ENCODE data around the gene PATZ1.

The PATZ1 gene

DNA sequence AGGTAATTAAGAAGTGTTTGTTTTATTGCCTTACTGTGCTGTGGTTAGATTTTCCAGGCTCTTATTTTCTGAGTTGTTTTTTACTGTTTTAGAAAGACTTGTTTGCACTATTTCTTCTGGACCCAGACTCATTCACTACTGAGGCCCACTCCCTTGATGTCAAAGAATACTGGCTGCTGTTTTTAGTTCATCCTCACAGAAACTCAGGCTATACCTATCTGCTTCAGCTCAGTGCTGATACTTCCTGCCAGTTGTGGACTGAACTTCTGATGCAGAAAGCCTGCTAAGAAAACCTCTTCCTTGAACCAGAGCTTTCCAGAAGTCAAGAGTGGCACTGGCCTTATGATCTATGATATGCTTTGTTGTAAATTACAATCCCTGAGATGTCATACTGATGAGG is 38.0 kb downstream of the PATZ1 start:
- no peak for DNase-seq (ENCODE audit: low spot score)

DNA sequence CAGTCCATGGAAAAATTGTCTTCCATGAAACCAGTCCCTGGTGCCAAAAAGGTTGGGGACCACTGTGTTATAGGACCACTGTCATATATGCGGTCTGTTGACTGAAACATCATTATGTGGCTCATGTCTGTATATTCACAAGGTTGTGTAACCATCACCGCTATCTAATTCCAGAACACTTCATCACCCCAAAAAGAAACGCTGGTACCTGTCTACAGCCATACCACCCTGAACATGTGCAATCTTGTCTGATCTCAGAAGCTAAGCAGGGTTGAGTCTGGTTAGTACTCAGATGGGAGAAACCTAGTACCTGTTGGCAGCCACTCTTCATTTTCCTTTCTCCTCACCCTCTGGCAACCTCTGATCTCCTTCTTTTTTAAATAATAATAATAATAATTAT is 41.0 kb downstream of the PATZ1 start:
- DNase-seq (ENCODE audit: low spot score) = no peak

DNA sequence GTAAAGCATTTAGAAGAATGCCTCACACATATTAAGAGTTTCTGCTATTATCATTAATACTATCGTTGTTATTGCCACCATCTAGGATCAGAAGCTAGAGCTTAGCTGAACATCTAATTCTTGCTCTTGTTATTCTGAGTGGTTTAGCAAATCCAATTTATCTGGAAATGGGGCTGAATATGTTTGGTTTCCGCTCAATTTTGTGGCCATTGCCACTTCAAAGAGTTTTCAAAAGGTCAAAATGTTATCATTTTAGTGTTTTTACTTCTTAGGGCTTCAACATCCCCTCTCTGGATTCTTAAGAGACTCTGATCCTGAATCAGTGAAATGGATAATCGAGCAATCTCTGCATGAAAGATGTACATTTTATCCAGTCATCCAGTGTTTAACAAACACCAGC is 43.6 kb downstream of the PATZ1 start:
- DNase-seq (ENCODE audit: low spot score) = no peak

DNA sequence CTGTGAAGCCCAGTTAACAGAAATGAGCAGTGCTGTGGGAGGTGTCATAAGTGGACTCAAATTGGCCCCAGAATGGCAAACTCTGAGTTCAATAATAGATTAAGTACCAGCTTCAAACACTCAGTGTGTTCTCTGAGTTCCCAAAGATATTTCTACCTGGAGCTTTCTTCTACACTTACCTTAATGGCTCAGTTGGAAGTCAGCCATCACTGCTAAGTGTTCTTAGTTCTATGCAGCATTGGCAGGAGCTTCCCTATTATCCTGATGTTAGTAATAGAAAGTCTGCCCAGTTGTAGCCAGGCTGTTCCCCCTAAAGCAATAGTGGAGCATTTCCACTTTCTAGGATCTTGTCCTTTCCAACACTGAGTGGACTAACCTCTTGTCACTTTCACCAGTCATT is 44.1 kb downstream of the PATZ1 start:
- DNase-seq (ENCODE audit: low spot score) = no peak

DNA sequence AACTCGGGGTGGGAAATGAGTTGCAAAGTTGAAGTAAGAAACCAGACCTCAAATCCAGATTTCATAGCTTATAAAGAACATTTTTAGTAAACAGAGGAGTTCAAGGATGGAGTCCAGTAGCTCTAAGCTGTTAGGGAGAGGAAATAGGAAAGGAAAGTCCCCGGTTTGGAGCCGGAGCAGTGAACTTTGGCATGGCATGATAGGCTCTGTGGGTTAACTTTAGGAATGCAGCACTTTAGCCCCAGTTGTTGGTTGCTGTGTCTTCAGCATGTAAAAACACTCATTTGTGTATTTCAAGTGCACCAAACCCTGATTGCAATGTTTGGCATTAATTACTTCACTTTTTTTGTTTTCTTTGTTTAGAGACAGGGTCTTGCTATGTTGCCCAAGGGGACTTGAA is 45.2 kb downstream of the PATZ1 start:
- no peak for DNase-seq (ENCODE audit: low spot score)

DNA sequence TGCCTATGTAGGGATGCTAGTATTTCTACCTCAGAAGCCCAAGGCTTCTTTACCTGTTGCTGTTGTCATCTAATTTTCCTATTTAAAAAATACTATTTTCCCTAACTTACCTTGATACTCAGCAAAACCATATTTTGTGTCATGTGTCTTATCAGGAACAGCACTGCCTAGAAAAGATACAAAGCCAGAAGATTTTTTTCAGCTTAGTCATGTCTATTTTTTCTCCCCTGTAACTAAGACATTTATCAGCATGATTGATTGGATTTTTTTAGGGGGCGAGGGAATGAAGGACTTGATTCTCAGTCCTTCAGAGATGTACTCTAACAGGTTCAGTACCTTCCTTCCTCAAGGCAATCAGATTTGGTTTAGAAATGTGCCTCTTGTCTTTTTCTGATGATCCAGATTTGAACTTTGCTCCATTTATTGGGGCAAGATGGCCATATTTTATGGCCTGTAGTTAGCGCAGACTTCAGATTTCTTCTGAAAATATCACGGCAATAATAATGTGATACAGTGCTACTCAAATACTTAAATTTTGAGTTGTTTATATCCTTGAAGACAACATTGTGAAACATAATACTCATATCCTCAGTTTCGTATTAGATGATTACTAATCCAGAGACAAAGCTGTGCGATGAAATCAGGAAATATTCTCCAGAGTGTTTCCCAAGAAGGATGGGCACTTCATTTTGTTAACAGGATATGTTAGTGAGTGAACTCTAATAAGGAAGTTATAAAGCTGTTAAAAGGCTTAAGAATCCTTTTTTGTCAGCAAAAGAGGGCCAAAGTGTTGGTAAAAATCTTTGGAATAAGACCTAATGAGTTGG is 50.1 kb downstream of the PATZ1 start:
- peak; percentile 41 for DNase-seq (ENCODE audit: low spot score)

DNA sequence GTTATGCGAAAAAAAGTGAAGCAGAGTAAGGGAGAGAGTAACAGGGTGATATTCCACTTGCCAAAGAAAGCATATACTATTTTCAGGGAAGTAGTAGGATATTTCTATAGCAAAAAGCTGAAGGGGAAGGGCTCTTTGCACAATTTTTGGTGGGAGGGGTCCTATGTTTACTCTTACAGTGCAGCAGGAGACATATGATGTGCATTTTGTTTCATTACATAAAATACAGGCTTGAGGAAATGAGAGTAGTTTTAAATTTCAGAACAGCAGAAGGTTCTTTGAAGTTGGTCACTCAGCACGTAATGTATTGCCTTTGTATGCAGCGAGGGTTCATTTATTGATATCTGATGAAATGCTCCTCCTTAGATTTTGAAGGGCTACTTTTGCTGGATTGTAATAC is 50.8 kb downstream of the PATZ1 start:
- DNase-seq (ENCODE audit: low spot score) = no peak

DNA sequence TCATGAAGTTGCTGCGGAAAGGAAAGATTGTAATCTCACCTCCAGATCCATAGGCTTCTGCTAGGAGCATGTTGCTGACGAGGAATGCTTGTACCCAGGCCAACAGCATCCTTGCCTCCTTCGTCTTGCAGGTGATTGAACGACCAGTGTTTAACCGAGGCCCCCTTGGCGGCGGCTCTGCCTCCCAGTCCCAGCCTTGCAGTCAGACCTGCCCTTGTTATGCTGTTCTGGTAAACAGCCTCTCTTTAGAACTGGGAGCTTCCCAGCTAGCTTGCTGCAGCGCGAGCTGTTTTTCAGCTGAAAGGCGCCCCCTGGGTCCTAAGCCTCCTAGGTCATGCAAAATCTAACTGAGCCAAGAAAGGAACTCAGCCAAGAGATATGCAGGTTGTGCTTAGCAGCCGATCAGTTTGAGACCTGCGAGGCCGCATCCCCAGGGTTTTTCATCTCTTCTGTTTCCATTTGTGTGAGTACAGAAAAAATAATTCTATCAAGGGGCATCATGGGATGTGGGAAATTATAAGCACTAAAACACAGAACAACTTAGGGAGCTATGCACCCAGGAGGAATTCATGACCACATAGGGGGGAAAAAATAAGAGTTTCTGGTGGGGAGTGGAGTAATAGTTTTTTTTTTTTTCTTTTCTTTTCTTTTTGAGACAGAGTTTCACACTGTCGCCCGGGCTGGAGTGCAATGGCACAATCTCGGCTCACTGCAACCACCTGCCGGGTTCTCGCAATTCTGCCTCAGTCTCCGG is 53.7 kb downstream of the PATZ1 start, which contains the start of gene PIK3IP1:
PIK3IP1 (minus strand) TSS at position 253 of the 754 bp plus-strand sequence; CDS start at position 109, 144 bp downstream.
- DNase-seq (ENCODE audit: low spot score) = peak; percentile 84

DNA sequence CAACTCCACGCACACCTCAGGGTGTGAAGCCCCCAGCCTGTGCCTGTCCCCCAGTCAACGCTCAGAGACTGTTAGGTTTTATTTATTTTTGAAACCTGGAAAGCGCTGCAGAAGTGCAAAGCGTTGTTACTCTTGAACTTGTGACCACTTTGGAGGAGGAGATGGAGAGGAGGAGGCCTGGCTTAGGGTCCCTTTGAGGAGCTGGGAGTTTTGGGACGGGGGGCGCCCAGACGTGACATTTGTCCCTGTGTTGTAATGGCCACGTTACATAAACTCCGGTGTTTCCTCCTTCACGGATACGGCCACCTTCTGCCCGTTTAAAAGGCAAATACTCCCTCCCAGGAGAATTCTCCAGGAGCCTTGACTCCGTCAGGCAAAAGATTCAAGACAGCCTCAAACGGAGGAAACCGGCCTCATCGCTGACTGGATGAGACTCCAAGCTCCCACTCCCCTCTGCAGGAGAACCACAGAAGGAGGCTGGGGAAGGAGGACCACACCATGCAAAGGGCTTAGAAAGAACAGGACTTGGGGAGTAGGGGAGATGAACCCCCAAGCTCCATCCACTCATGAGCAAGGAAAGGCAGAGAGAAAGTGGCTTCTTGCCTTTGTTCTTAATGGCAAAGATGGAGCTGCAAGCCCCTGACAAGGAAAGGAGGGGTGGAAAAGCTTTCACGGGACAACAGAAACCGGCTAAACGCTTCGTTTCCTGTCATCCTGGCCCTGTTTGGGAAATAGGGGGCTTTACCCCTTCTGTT is 54.5 kb downstream of the PATZ1 start:
- DNase-seq (ENCODE audit: low spot score) = no peak

DNA sequence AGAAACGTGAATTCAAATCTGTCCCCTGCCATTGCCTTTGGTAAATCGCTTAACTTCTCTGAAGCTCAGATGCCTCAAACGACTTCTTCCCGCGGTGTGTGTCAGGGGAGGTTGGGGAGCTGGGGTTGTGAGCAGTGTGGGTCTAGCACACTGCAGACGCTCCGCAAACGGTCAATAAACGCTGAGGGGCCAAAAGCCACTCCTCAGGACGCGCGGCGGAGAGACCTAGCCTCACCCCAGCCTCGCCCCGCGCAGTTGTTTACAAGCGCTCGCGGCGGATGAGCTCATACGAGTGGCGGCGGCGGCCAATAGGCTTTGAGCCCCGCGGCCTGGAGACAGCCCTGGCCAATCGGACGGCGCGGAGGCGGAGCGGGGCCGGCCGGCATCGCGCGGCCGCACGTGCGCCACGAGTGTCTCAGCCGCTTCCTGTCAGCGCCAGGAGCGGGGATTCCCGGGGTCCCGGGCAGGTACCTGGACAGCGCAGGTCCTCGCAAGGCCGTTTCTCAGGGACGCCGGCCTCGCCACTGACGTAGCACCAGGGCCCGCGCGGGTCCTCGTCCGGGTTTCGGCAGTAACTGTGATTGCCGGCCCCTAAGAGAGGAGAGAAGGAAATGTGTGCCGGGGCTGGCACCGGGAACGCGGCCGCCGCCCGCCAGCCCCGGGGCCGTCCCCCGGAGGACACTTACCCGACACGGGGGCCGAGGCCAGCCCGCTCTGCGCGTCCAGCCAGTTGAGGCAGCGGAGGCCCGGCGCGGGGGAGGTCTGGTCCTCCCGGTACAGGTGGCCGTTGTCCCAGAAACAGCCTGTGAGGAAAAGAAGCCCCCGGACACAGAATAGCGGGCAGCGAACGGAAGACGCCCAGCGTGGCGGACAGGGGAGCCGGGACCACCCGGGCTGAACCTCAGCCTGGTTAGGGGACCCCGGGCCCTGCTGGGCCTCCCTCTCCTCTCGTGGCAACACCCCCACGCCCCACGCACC is 55.4 kb downstream of the PATZ1 start:
- DNase-seq (ENCODE audit: low spot score) = peak; percentile 98

DNA sequence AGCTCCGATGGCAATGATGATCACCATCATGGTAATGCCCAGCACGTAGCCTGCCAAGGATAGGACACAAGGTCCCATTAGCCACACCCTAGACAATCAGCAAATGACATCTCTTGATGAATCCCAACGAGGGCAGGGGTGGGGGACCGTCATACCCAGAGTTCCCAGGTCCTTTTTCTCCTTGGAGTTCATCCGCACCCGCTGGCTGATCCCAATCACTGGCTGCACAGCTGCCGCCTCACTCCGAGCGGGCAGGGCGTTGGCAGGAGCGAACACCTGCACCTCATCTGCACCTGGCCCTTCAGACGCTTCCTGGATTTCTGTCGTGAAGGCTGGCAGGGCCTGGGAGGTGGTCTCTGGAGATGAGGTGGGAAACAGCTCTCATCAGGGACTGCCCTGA is 56.8 kb downstream of the PATZ1 start:
- DNase-seq (ENCODE audit: low spot score) = no peak

DNA sequence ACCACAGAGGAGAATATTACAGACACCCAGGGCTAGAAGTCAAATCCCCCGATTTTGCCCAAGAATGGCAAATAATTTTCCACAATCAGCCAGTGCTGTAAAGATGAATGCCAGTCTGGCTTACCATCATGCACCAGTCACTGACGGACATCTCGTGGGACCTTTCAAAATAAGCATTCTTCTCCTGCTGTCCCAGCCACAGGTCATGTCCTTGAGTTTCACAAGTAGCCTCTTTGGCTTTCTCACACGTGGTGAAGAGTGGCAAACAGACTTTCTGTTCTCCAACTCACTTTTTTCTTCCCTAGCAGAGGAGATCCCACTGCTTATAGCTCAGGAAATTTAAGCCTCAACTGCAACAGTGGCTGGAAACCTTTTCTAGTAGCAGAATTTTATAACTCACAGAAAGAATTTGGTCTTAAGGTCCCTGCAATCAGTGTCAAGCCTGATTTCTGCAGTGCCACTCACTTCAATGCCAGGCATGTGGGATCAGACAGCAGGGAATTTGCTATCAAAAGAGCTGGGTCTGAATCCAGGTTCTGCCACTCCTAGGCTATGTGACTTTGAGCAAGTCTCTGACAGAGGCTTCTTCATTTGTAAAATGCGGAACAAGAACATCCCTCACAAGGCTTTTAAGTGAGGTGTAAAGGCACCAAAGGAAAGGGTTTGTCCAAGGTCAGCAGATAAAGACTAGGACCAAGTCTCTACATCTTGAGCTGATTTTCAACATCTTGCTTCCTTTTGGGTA is 57.5 kb downstream of the PATZ1 start:
- DNase-seq (ENCODE audit: low spot score) = no peak

DNA sequence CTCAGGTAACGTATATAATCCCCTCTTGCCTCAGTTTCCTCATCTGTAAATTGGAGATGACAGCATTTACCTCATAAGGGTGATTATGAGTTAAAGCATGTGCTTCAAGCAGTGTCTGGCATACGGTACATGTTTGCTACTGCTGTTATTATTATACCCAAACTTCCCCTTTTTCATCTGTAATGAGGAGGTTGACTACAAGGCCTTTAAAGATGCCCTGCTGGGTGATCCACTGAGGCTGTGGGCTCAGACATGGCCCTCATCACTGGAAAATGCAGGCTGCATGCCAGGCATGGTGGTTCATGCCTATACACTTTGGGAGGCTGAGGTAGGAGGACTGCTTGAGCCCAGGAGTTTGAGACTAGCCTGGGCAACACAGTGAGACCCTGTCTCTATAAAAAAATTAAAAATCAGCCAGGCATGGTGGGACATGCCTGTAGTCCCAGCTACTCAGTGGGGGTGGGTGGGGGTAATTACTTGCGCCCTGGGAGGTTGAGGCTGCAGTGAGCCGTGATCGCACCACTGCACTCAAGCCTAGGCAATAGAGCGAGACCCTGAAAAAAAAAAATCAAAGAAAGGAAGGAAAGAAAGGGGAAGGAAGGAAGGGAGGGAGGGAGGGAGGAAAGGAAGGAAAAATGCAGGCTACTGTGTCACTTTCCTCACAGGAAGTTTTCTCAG is 58.2 kb downstream of the PATZ1 start:
- no peak for DNase-seq (ENCODE audit: low spot score)

DNA sequence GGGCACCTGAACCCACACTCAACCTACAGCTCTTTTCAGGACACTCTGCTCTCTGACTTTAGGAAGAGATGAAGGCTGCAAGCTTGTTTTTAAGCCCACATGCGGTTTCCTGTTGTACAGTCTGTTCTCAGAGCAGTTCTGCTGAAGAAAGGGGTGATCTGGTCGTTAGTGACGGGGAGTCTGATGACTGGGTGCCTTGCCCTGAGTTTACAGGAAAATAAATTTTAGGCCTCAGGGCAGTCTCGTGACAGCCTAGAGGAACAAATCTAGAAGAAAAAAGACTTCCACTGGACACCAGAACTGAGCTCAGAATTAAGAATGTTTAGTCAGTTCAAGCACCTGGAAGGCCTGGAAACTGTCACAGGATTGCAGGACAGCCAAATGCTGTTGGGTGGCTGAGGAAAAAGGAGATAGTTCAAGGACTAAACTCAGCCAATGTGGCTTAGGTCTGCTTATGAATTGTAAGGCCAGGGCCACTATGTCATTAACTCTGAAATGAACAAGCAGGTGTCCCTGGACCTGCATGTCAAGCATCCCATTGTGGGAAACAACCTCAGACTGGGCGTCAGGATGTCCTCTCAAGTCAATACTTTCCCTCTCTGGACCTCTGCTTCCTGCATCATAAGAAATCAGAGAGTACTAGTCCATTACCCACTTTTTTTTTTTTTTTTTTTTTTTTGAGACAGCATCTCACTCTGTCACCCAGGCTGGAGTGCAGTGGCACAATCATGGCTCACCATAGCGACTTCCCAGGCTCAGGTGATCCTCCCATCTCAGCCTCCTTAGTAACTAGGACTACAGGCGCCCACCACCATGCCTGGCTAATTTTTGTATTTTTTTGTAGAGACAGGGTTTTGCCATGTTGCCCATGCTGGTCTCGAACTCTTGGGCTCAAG is 59.5 kb downstream of the PATZ1 start:
- no peak for DNase-seq (ENCODE audit: low spot score)

DNA sequence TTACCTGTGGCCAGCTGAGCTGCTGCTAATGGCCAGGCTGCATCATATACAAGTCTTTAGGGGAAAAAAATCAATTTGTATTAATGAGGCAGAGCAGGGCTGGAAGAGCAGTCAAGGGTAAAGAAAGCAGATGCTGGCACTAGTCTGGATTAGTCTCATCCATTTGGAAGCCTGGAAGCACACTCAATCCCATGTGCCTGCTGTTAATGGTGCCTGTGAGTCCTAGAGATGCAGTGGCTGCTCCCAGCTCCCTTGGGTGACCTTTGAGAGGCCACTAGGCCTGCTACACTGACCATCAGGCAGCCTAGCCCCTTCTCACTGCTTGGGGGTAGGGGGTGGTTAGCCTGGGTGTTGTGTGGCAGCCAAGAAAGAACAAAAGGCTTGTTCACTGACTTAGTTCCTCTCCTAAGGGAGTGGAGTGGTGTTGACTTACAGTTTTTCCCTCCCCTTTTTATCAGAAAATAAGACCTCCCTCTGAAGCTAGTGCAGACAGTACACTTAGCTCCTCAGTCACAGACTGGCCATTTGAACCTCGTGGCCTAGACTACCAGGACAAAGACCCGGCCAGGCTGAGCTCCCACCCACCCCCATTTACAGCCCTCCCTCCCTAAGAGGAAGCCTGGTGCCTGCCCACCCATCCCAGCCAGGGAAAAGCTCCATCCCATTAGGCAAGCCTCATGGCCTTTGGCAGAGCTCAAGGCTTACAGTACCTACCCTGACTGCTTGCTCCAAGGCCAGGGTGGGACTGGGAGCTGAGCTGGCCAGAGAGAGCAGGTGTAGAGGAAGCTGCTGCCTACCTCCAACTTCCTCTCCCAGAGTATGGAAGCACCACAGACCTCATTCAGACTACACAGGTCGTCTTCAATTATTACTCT is 61.6 kb downstream of the PATZ1 start:
- no peak for DNase-seq (ENCODE audit: low spot score)

DNA sequence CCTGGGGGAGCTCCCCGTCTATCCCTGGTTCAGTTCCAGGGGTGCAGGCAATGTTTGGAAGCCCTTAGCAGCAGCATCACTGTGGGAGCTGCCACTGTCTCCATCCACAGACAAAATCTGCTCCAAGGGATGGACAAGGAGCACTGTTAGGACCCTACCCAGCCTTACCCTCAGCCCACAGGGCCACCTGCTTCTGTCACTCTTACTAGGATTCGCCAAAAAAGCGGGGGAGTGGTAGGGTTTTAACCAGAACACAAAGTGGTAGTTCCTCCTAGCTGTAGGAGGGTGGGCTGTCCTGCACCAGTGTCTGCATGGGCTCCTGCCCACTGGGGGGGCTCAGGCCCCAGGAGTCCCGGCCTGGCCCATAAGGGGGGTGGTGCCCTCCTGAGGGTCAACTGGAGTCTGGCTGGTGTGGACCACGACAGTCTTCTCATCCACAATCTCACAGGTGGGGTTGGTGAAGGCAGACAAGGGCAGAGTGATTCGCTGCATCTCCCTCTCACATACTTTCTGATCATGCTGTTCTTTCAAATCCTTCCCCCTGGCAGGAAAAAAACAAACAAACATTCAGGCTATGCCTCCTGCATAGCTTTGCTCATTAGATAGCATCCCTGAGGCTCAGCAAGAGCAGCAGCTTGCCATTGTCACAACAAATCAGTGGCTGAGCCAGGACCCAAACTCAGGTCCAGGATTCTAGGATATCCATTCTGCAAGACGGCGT is 63.2 kb downstream of the PATZ1 start:
- no peak for DNase-seq (ENCODE audit: low spot score)

DNA sequence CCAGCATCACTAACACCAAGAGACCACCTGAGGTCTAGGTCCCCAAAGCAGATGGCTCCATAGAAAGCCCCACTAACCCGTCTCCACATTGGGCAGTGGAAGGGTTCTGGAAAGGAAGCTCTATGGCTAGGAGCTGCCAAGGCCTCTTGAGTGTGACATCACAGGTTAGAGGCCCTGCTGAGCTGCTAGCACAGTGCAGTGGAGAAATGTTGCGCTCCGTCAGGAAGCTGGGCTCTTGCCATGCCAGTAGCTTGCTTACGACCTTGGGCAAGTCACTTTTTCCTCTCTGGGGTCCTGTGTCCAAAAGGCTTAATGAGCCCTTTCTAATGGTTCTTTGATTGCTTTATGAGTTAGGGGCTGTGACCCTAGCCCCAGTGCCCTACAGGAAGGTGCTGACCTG is 64.4 kb downstream of the PATZ1 start:
- DNase-seq (ENCODE audit: low spot score) = no peak

All from AG20443 (cell line).